IPS-11a (cell line): ENCODE data around the gene DUSP2.

Experiments
- H3K4me3 ChIP-seq: one replicate; pipeline ENCODE4 v1.5.1; 2013; ENCODE audit warnings: low read depth, low read length, control low read depth

The DUSP2 gene

DNA sequence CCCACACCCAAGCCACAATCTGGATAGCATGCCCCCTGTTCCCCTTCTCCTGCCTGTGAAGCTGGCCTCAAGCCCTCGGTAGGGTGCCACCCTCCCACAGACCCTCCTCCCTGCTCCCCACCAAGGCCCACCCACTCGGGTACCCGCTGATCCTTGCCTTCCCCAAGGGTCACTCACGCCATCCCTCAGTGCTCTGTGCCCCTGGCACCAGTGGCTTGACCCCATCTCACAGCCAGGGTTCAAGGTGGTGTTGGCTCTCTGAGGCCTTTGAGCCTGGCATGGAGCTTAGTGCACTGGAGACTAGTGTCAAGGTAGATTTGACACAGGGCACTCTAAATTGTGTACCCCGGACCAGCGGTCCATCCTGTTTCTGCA, 40.8 kb downstream of the DUSP2 start:
- no peak overlapping the region for H3K4me3 ChIP-seq

- no peak overlapping the region for H3K4me3 ChIP-seq
These were observed 41.3 kb downstream of the DUSP2 start for GRCh38 chr2:96103761-96104486.

DNA sequence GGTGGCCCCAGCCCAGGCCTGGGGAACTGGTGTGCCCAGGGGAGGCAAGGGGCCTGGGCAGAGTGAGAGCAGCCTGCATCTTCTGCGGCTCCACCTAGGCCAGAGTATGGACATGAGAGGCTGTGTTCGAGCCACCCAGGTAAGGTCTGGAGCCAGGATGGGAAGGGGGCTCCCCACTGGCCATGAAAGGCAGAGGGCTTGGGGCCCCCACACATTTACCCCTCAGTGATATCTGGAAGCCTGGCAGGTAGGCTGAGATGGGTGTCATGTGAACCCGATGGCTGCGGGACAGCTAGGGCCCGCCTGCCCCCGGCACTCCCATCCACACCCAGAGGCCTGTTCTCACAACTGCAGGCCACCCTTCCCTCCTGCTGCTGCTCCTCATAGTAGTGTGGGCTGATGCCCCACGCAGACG, 42.0 kb downstream of the DUSP2 start:
- no peak overlapping the region for H3K4me3 ChIP-seq

DNA sequence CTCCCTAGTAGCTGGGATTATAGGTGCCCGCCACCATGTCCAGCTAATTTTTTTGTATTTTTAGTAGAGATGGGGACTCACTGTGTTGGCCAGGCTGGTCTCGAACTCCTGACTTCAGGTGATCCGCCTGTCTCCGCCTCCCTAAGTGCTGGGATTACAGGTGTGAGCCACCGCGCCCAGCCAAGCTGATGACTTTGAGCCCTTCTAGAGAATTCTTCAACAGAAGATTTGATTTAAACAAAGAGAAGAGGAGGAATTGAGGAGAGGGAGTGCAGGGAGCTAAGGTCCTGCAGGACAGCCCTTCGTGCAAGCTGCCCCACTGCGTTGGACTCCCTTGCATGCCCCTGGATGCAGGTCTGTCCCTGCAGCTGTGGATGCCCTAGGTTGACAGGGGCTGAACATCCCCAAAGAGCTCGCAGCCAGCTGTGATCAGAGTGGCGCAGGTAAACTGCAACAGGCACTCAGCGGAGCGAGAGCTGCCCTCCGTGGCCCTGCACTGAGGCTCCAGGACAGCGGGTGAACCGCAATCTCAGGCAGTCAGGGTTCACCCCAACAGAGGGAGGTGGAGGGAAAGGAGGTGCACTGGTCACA, 42.5 kb downstream of the DUSP2 start:
- H3K4me3 ChIP-seq = no peak overlapping the region

GRCh38 chr2:96100893-96101304, 44.3 kb downstream of the DUSP2 start:
- H3K4me3 ChIP-seq = no peak overlapping the region

DNA sequence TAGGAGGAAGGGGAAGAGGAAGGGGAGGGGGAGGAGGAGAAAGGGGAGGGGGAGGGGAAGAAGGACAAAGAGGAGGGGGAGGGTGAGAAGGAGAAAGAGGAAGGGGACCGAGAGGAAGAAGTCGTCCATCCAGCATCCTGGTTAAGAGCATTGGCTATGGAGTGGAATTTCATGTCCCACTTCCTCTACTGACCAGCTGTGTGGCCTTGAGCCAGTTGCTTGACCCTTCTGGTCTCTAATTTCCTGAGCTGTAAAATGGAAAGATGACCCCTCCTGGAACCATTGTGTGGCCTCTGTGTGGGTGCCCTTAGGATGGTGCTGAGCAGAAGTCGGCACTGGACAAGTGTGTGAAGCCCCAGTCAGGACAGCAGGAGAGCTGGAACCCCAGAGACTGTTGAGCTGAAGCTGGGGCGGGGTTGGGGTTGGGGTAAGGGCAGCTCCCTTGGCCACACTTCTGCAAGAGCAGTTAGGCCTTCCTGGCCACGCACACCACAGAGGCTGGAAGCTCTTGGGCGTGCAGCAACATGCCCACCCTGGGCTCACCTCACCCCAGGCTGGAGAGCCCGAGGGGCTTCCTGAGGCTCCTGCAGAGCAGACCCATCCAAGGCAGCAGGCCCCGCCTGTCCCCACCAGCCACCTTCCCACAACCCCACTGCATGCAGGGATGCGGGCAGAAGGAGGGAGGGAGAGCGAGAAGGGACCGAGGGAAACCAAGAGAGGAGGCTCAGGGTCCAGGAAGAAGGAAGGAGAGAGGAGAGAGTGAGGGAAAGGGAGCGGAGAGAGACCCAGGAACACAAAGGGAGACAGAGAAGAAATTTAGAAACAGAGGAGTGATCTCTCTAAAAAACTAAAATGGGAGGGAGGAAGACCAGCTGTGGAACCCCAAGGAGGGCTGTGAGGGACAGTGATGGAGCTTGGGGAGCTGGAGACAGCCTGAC, 45.1 kb downstream of the DUSP2 start:
- H3K4me3 ChIP-seq = no peak overlapping the region

DNA sequence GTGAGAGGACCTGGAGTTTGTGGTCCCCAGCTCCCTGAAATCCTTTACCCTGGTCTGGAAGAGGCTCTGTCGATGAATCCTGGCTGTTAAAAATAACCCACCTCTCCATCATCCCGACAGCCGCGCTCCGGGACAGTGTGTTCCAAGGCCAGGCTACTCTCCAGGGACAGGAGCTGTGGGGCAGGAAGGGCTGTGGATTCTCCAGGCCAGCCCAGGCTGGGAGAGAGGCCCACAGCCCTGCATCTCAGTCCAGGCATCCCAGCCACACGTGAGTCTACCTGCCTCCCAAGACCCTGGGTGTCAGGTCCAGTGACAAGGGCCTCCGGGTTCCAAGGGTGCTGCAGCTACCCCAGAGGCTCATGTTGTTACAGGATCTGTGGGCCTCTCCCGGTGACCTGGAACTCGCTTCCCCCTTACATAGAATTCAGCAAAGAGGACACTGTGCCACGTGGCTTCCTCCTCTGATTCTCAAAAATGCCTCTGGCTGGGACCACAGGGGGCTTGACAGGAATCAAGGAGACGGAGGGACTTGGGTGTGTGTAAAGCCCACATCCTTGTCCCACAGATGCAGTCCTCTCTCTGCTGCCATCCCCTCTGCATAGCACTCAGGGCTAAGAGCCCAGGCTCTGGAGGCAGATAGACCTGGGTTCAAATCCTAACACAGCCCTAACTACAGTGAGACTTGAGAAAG, 46.2 kb downstream of the DUSP2 start:
- H3K4me3 ChIP-seq = no peak overlapping the region

GRCh38 chr2:96097951-96098823, 47.1 kb downstream of the DUSP2 start:
- H3K4me3 ChIP-seq = no peak overlapping the region

GRCh38 chr2:96097441-96097840, 47.8 kb downstream of the DUSP2 start:
- H3K4me3 ChIP-seq = no peak overlapping the region

DNA sequence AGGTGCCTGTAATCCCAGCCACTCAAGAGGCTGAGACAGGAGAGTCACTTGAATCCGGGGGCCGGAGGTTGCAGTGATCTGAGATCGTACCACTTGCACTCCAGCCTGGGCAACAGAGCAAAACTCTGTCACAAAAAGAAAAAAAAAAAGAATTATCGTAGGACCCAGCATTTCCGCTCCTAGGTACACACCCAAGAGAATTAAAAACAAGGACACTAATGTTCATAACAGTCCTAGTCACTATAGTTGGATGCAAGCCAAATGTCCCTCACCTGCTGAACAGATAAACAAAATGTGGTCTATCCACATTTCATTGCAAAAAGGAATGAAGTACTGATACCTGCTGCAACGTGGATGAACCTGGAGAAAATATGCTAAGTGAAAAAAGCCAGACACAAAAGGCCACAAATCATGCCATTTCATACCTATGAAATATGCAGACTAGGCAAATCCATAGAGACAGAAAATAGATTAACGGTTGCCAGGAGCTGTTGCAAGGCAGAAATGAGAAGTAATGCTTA, 50.1 kb downstream of the DUSP2 start:
- no peak overlapping the region for H3K4me3 ChIP-seq

- H3K4me3 ChIP-seq = no peak overlapping the region
These were observed 51.7 kb downstream of the DUSP2 start for GRCh38 chr2:96093528-96093927.
